Esophagus squamous epithelium (tissue), 4 donors: ENCODE data around the gene SPECC1L.

ENCODE experiments used
- CTCF ChIP-seq, 6 experiments: fragments of 450-650 bp in 4 of 6; fragments of 200-600 bp in 2 of 6; sonication (generic) in 2 of 6; IDR thresholded peaks; one replicate each; pipeline ENCODE4 v1.5.1; 2016 to 2019; ENCODE audit warnings: antibody characterized with exemption in 6 of 6, mild to moderate bottlenecking in 4 of 6, moderate library complexity in 4 of 6
- POLR2A ChIP-seq, 4 donors: fragments of 450-650 bp; IDR thresholded peaks; one replicate each; pipeline ENCODE4 v1.6.1; 2017; ENCODE audit warnings: antibody characterized with exemption in 4 of 4, mild to moderate bottlenecking in 4 of 4, moderate library complexity in 3 of 4

- no peak for TF ChIP-seq CTCF (IDR thresholded peaks at IDR 0.05)
- no peak for TF ChIP-seq POLR2A (IDR thresholded peaks at IDR 0.05)
Measured at GRCh38 chr22:24403346-24403745, 132.7 kb downstream of the SPECC1L start.
